GM18858 (cell line): ENCODE results near the gene C10orf120.

Experiments used
- ATAC-seq: cut with Tn5 transposase; IDR thresholded peaks from one replicate; pipeline ENCODE4 v1.9.1; 2021; ENCODE audit not compliant: unreplicated experiment

C10orf120 gene

GRCh38 chr10:122662231-122662630, 37.4 kb downstream of the C10orf120 start:
- no peak for ATAC-seq

- no peak for ATAC-seq
These were observed 39.0 kb downstream of the C10orf120 start for GRCh38 chr10:122660696-122661095.

GRCh38 chr10:122659651-122660050, 40.0 kb downstream of the C10orf120 start:
- ATAC-seq: no peak

GRCh38 chr10:122659126-122659525, 40.5 kb downstream of the C10orf120 start:
- no peak for ATAC-seq

GRCh38 chr10:122658356-122659049, 41.1 kb downstream of the C10orf120 start:
- no peak for ATAC-seq

GRCh38 chr10:122657729-122658128, 41.9 kb downstream of the C10orf120 start:
- no peak for ATAC-seq

GRCh38 chr10:122657255-122657654, 42.4 kb downstream of the C10orf120 start:
- ATAC-seq: no peak

- ATAC-seq: no peak
These were observed 42.9 kb downstream of the C10orf120 start for GRCh38 chr10:122656741-122657140.

GRCh38 chr10:122656308-122656705, 43.3 kb downstream of the C10orf120 start:
- no peak for ATAC-seq

GRCh38 chr10:122655524-122656307, 43.9 kb downstream of the C10orf120 start:
- no peak for ATAC-seq

- ATAC-seq: no peak
These were observed 49.3 kb downstream of the C10orf120 start for GRCh38 chr10:122650331-122650730.

GRCh38 chr10:122649903-122650302, 49.7 kb downstream of the C10orf120 start:
- no peak for ATAC-seq

GRCh38 chr10:122648599-122649428, 50.8 kb downstream of the C10orf120 start:
- no peak for ATAC-seq
